Measurements from ENCODE around the gene KEAP1. TPM values are rescaled to one million over a fixed set of nuclear protein-coding genes. Genes with fewer than 3 reads are reported as not detected.
A peak's percentile ranks its signal among the peaks of the same experiment; 100 is the strongest.
"Not testable (repeated sequence)": the region's sequence is repeated elsewhere in the genome, so short reads cannot be mapped to it uniquely, and the experiment has no call there.

Gene KEAP1
- total RNA-seq, 1 donor from 2014 or later = 60.6 TPM

DNA sequence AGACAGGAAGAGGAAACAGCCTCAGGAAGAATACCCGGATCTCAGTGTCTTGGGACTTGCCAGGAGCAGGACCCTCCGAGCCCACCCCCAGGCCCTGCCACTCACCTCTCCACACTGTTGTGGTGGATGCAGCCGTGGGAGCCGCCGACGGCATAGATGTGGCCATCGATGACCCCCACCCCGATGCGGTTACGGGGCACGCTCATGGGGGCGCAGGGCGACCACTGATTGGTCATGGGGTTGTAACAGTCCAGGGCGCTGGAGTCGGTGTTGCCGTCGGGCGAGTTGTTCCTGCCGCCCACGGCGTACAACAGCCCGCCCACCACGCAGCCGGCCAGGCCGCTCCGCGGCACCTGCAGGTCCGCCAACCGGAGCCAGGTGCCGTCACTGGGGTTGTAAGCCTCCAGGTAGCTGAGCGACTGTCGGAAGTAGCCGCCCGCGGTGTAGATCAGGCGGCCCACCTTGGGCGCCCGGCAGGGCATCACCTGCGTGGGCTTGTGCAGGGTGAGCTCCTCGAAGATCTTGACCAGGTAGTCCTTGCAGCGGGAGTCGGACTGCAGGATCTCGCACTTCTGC is 11.6 kb downstream of the KEAP1 start:
- ATAC-seq = peak; percentile 27

DNA sequence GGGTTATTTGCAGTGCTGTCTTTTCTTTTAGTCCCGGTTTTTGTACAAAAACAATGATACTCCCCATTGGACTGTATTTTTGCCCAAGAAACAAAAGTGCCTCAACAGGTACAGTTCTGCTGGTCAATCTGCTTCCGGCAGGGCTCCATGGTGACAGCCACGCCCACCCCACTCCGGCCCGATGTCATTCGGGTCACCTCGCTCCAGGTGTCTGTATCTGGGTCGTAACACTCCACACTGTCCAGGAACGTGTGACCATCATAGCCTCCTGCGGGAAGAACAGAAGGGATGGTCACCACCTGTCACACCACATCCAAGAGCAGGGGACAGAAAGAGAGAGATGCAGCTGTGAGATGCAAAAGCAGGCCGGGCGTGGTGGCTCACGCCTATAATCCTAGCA is 16.6 kb downstream of the KEAP1 start:
- no peak for ATAC-seq

DNA sequence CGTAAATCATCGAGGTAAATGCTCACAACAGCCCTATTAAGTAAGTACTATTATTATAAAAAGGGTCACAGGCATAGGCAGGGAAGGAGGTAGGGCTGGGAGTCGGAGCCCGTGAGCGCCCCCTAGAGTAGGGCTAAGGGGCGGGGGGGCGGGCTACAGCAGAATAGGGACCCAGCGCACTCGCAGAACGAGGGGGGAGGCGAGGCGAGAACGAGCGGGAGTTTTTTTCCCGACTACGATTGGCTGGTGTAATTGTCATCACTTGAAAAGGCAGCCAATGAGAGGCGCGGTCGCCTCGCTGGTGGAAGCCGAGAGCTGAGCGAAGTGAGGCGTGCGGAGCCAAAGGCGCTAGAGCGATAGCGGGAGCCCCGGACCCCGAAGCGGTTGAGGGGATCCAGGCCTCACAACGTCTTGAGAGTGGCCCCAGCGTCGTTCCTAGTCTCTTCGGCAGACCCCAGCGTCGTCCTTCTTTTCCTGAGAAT is 24.2 kb downstream of the KEAP1 start:
- peak; percentile 78 for ATAC-seq

DNA sequence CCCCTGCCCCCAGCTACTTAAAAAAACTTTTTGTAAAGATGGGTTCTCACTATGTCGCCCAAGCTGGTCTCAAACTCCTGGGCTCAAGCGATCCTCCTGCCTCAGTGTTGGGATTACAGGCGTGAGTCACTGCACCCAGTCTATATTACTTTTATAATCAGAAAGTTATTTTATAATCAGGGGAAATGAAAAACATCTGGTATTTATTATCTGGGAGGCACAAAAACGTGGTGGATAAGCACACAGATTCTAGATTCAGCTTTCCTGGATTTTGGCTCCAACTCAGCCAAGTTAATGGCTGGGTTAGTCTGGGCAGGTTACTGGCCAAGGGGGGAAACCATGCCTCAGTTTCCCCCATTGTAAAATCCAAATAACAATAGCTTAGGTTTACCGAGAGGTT is 24.7 kb downstream of the KEAP1 start:
- no peak for ATAC-seq

DNA sequence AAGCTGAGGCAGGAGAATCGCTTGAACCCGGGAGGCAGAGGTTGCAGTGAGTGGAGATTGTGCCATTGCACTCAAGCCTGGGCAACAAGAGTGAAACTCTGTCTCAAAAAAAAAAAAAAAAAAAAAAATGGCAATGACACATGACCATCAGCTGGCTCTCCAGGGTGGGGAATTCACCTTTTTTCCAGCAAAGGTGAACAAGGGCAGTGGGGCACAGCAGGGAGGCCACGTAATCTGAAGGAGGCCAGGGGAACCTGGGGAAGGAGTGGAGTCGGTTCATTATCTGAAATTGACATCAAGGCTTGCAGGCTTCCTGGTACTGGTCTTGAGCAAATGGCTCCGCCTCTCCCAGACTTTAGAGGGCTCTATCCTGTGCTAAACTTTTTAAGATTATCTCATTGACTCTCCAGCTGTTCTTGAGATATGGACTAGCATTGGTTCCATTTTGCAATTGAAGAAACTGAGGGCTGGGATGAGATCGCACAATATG is 28.1 kb downstream of the KEAP1 start:
- no peak for ATAC-seq

DNA sequence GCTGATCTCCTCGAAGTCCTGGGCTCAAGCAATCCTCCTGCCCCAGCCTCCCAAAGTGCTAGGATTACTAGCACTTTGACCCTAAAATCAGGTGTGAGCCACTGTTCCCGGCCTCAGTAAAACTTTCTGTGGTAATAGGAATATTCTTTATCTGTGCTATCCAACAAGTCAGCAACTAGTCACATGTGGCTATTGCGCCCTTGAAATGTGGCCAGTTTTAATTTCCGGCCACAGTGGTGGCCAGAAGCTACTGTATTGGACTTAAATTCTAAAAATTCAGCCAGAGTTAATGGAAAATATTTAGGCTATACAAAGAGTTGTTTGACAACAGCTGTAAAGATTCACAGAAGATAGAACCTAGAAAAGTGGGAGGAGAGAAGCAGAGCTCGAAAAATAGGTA is 30.0 kb downstream of the KEAP1 start:
- ATAC-seq = no peak

DNA sequence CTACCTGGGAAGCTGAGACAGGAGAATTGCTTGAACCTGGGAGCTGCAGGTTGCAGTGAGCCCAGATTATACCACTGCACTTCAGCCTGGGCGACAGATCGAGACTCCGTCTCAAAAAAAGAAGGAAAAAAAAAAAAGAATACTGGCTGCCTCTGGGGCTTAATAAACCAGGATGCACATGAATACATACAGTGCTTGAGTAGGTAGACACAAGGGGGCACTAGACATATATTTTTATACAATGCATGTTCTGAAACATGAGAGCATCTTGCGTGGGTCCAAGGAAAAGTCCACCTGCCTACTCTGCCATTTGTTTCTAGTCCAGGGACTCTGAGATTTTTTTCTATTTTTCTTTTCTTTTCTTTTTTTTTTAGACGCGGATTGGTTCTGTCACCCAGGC is 31.2 kb downstream of the KEAP1 start:
- peak; percentile 43 for ATAC-seq

DNA sequence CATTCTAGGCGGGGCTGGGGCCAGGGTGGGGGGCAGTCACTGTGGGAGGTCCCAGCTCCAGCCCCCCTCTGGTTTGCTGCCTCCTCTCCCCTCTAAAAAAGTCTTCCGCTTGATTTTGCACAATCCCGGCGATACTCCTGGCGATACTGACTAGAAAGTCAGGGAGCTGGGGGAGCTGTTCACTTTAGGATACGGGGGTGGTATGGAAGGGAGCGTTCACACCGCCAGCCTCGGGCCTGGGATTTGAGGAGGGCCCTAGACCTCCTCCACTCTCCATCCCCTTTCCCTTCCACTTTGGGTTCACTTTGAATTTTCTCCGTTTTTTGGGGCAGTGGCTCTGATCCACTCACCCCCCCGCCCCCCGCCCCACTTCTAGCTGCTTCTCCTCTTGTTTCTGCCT is 35.0 kb downstream of the KEAP1 start:
- ATAC-seq = no peak

DNA sequence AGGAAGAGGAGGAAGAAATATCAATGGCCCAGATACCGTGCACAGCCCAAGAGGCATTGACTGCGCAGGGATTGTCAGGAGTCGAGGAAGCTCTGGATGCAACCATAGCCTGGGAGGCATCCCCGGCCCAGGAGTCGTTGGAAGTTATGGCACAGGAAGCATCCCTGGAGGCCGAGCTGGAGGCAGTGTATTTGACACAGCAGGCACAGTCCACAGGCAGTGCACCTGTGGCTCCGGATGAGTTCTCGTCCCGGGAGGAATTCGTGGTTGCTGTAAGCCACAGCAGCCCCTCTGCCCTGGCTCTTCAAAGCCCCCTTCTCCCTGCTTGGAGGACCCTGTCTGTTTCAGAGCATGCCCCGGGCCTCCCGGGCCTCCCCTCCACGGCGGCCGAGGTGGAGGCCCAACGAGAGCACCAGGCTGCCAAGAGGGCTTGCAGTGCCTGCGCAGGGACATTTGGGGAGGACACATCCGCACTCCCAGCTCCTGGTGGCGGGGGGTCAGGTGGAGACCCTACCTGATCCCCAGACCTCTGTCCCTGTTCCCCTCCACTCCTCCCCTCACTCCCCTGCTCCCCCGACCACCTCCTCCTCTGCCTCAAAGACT is 36.0 kb downstream of the KEAP1 start:
- no peak for ATAC-seq

DNA sequence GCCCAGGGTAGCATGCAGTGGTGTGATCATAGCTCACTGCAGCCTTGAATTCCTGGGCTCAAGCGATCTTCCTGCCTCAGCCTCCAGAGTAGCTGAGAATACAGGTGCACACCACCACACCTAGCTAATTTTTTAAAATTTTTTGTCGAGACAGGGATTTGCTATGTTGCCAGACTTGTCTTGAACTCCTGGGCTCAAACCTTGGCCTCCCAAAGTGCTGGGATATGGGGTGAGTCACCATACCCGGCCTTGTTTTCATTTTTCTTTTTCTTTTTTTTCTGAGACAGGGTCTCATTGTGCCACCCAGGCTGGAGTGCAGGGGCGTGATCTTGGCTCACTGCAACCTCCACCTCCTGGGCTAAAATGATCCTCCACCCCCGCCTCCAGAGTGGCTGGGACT is 38.7 kb downstream of the KEAP1 start:
- ATAC-seq = no peak

DNA sequence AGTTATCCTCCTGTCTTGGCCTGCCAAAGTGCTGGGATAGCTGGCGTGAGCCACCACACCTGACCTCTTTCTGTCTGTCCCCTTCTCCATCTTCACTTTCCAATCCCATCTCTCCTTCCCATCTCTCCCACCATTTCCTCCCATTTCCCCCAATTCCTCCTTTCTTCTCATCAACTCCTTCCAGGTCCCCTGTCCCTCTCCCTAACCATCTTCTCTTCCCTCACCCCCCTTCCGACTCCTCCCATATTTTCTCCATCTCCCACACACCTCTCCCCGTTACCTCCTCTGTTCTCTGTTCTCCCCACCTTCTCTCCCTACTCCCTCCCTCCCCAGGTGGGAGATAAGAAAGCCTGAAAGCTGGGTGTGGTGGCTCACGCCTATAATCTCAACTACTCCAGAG is 40.6 kb downstream of the KEAP1 start:
- ATAC-seq = no peak

DNA sequence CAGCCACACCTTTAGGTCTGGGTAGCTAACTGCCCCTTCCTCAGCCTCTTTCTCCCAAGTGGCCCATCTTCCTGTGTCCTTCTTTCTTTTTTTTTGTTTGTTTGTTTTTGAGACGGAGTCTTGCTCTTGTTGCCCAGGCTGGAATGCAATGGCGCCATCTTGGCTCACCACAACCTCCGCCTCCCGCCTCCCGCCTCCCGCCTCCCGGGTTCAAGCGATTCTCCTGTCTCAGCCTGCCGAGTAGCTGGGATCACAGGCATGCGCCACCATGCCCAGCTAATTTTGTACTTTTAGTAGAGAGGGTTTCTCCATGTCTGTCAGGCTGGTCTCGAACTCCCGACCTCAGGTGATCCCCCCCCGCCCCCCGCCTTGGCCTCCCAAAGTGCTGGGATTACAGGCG is 41.1 kb downstream of the KEAP1 start:
- ATAC-seq = not testable (repeated sequence)

DNA sequence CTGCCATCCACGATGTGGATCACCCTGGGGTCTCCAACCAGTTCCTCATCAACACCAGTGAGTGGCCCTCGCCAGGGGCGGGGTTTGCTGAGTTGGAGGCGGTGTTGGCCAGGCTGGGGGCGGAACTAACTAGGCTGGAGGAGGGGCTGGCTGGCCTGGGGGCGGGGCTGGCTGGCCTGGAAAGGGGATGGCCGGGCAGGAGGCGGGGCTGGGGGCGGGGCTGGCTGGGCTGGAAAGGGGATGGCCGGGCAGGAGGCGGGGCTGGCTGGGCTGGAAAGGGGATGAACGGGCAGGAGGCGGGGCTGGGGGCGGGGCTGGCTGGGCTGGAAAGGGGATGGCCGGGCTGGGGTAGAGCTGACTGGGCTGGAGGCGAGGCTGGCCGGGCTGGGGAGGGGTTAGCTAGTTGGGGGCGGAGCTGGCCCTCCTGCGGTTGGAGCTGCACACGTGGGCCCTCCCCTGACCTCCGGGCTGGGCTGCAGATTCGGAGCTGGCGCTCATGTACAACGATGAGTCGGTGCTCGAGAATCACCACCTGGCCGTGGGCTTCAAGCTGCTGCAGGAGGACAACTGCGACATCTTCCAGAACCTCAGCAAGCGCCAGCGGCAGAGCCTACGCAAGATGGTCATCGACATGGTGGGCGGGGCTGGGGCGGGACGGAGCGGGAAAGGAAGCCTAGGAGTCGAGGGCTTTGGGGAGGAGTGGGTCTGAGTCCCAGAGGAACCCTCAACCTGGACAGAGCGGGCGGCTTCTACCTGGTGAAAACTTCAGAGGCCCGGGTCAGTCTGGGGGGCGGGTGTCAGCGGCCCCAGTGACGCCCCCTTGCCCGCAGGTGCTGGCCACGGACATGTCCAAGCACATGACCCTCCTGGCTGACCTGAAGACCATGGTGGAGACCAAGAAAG is 41.9 kb downstream of the KEAP1 start:
- peak; percentile 95 for ATAC-seq

DNA sequence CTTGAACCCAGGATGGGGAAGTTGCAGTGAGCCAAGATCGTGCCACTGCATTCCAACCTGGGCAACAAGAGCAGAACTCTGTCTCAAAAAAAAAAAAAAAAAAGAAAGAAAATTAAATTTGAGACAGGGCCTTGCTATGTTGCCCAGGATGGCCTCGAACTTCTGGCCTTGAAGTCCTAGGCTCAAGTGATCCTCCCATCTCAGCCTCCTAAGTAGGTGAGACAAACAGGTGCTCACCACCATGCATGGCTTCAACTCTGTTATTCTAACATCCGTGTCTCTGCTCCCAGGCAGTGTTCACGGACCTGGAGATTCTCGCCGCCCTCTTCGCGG is 42.5 kb downstream of the KEAP1 start:
- no peak for ATAC-seq

DNA sequence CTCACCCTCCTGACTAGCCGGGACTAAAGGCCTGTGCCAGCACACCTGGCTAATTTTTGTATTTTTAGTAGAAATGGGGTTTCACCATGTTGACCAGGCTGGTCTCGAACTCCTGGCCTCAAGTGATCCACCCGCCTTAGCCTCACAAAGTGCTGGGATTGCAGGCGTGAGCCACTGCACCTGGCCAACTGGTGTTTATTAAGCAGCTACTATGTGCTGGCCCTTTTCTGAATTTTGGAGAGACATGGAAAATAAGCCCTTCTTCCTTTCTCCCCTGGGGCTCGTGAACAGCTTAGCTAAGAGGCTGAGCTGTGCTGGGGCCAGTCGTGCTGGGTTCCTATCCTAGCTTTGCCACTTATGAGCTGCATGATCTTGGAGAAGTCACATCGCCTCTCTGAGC is 44.4 kb downstream of the KEAP1 start:
- not testable (repeated sequence) for ATAC-seq

DNA sequence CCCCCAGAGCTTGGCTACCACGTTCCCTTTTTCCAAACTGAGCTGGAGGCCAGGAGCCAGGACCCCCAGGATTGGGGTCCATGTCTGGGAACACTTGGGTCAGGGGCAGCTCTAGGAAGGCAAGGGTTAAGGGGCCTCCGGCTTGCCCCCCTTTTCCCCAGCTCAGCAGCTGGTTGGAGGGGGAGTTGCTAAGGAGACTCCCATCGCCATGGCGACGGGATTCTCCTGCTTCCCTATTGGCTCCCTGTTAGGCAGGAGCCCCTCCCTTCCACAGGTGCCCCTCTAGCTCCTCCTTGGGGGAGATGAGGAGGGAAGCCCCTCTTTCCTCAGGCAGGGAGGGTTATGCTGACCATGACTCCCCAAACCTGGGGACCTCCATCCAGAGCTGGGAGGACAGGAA is 48.9 kb downstream of the KEAP1 start:
- ATAC-seq = no peak

DNA sequence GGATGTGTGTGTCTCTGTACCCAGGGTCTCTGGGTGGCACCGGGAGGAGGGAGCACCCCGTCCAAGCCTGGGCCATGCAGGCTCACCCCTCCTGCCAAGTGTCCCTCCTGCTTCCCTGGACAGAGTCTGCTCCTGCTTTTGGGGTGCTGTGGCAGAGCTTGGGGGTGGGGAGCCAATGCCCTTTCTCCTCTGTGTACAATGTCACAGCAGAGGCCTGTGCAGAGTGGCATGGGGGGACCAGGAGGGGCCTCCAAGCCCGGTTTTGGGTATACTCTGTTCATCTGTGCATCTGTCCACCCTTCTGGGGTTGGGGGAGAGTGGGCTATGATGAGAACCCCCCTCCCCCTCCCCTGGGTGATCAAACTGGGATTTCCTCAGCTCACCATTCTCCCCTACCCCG is 49.3 kb downstream of the KEAP1 start:
- ATAC-seq = no peak

DNA sequence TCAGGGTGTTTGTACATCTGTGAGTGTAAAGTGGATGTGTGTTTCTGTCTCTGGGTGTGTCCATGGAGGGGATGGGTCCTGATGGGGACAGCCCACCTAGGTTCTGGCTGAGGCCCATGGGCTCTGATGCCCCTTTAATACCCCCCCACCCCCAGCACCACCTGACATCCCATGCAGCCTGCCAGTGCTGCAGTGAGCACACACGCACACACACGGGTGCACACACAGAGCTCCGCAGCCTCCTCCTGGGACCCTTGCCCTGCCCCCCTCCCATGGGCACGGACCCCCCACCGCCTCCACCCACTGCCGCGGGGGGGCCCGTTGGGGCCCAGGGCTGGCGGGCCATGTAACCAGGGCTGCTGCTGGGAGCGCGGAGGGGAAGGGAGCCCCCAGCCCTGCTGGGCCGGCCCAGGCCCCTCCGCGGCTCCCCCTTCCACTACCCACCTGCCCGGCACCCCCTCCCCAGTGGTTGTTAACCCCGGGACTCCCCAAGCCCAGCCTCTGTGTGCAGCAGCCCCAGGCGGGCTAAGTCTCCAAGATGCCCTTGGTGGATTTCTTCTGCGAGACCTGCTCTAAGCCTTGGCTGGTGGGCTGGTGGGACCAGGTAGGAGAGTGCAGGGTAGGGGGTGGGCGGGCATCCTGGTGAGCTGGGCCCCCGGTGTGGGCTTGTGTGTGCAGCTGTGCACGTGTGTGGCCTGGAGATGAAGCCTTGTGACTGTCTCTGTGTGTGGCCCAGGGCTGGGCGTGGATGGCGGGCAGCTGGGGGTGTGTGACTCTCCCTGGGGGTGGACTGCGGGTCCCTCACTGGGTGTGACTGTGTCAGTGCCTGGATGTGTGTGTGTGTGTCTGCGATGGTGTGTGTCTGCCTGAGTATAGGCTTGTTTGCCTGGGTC is 50.2 kb downstream of the KEAP1 start:
- no peak for ATAC-seq

DNA sequence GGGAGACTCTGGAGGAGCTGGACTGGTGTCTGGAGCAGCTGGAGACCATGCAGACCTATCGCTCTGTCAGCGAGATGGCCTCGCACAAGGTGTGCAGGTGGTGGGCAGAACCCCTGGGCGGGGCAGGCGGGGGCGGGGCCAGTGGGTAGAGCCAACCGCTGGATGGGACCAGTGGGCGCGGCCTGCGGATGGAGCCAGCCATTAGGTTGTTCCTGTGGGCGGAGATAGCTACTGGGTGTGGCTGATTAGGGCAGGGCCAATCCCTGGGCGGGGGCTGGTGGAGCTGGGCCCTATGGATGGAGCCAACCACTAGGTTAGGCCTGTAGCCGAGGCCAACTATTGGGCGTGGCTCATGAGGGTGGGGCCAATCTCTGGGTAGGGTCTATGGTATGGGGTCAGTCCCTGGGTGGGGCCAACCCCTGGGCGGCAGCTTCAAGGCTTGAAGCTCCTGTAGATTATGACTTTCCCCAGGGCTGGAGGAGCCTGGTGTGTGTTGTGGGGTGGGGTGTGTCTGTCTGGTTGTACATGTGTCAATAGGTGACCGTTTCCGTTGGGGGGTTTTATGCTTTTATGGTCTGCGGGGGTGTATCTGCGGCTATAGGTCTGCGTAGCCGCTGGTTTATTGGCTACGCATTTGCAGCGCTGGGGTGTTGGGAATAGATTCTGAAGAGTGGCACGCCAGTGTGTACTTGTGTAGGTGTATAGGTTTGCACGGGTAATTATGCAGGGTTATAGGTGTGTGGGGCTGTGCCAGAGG is 52.1 kb downstream of the KEAP1 start:
- peak; percentile 28 for ATAC-seq

DNA sequence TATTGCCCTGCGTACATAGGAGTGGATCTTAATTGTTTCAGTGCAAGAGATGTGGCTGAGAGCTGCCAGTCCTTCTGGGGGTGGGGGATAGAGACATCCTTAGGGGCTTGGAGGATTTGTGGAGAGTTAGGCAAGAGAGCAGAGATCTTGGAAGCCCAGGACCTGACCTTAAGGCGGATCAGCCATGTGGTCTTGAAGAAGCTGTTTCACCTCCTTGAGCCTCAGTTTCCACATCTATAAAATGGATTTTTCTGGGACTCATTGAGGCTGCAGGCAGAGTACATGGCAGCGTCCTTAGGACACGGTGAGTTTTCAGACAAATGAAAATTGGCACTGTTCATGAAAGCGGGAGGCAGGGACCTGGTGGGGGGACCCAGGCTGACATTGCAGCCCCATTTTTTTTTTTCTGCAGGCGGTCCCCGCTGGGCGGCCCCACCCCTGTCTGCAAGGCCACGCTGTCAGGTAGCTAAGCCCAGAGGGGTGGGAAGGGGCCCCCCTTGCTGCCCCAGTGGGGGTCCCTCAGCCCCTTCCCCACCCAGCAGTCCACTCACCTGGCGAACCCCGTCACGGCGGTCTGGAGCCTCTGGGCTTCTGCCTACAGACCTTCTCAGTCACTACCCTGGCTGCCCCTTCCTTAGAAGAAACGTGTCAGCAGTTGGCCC is 52.8 kb downstream of the KEAP1 start:
- ATAC-seq = no peak

DNA sequence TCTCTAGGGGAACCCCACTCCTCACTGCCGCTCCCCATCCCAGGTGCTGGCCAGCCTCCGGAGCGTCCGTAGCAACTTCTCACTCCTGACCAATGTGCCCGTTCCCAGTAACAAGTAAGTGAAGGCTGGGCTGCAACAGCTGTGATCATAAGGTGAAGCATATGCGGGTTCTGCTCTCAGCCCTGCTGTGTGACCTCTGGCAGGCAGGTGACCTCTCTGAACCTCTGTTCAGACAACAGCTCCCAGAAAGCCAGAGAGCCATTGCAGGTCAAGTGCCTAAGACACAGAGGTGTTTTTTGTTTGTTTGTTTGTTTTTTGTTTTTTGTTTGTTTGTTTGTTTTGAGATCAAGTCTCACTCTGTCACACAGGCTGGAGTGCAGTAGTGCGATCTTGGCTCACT is 54.1 kb downstream of the KEAP1 start:
- no peak for ATAC-seq

Measured in esophagus mucosa (tissue), 1 donor.